ENCODE measurements around the gene CDKL5. TPM values are rescaled to one million over a fixed set of nuclear protein-coding genes. Genes with fewer than 3 reads are reported as not detected.
"Not testable (repeated sequence)": the region's sequence is repeated elsewhere in the genome, so short reads cannot be mapped to it uniquely, and the experiment has no call there.

Gene CDKL5
- polyA plus RNA-seq, 2 donors, result 1.5 to 1.6 TPM

DNA sequence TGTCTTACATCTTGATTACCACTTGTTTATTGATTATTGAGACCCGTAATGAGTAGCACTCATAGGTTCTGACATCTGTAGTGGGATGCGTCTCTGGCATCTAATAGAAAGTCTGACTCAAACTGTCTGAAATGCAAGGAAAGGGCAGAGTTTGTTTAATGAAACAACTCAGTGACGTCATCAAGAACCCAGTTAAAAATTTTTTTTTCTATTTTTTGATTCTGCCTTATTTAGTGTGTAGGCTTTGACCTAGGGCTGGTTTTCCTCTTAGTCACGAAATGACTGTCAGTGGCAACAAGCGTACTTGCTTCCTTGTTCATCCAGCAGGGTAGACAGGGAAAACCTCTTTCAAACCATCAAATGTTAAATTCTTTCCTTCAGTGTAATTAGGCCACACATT lies 3.1 kb upstream of the CDKL5 start:
- Histone ChIP-seq H3K4me1 (ENCODE audit: control insufficient read depth in 2 of 2, insufficient read depth in 2 of 2, low read length in 1 of 2) (no peaks in the 10 kb centered on the region), H3K27ac (ENCODE audit: low read depth in 2 of 2, low read length in 1 of 2) (no peak overlapping the region), H3K4me3 (ENCODE audit: low read depth in 1 of 2, low read length in 2 of 2) (no peak overlapping the region), H3K9me3 (ENCODE audit: control insufficient read depth in 2 of 2, insufficient read depth in 1 of 2, low read depth in 1 of 2, low read length in 1 of 2) (no peaks in the 10 kb centered on the region), H3K27me3 (ENCODE audit: control insufficient read depth in 1 of 2, insufficient read depth in 2 of 2, low read length in 2 of 2) (peaks cover 0 to 7% of the 10 kb centered on the region in 2 donors), H3K36me3 (ENCODE audit: control insufficient read depth in 2 of 2, insufficient read depth in 2 of 2, low read length in 1 of 2) (no peaks in the 10 kb centered on the region)
- 74 to 78% methylated on average over 5 of the region's 5 CpGs for WGBS, 2 donors

DNA sequence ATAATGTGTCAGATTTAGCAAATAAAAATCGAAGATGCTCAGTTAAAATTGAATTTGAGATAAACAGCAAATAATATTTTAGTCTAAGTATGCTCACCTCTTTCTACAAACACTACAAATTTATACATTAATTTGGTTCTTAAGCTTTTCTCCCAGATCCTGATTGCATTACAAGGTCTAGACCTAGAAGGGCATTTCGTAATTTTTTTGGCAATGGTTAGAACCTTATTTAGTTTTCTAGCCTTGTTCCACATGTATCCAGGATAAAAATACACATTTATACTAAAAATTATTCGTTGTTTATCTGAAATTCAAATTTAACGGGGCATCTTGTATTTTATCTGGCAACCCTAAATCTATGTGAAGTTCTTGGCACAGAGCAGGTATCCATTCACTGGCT lies 2.5 kb upstream of the CDKL5 start:
- Histone ChIP-seq H3K4me3 (ENCODE audit: low read depth in 1 of 2, low read length in 2 of 2) (no peak overlapping the region), H3K27ac (ENCODE audit: low read depth in 2 of 2, low read length in 1 of 2) (no peak overlapping the region), H3K9me3 (ENCODE audit: control insufficient read depth in 2 of 2, insufficient read depth in 1 of 2, low read depth in 1 of 2, low read length in 1 of 2) (no peaks in the 10 kb centered on the region), H3K4me1 (ENCODE audit: control insufficient read depth in 2 of 2, insufficient read depth in 2 of 2, low read length in 1 of 2) (no peaks in the 10 kb centered on the region), H3K27me3 (ENCODE audit: control insufficient read depth in 1 of 2, insufficient read depth in 2 of 2, low read length in 2 of 2) (peaks cover 0 to 7% of the 10 kb centered on the region in 2 donors), H3K36me3 (ENCODE audit: control insufficient read depth in 2 of 2, insufficient read depth in 2 of 2, low read length in 1 of 2) (no peaks in the 10 kb centered on the region)
- WGBS, 2 donors, result 72 to 84% methylated on average over 4 of the region's 4 CpGs

DNA sequence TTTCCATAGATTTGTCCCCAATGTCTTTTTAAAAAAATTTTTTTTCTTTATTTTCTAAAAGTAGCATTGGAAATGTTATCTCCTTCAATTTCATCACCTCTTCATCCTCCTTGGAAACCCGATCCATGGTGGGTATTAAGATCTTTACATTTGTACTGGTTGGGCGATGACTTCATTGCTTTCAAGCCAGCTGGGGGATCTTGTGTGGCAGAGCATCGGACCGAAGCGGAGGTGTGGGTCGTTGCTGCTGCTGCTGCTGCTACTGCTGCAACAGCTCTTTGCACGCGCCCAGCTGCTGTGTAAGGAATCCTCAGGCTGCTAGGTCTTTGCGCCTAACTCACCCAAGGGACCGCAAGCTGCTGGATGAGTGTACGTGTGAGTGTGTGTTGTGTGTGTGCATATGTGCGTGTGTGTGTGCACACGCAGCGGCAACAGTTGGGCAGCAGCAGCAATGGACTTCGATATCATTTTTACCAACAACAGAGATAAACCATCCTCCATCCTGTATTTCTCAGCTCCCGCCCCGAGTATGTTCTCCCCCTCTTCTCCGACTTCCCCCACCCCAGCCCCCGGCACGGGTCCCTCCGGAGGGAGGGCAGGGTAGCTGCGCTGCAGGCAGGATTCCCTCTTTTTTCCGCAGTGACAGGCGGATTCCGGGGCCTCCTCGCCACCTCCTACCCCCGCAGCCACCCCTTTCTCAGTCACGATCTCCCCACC lies 768 bp upstream of the CDKL5 start:
- Histone ChIP-seq H3K4me3 (ENCODE audit: low read depth in 1 of 2, low read length in 2 of 2) (peak overlapping the region; percentile 47 to 60), H3K9me3 (ENCODE audit: control insufficient read depth in 2 of 2, insufficient read depth in 1 of 2, low read depth in 1 of 2, low read length in 1 of 2) (no peaks in the 10 kb centered on the region), H3K27me3 (ENCODE audit: control insufficient read depth in 1 of 2, insufficient read depth in 2 of 2, low read length in 2 of 2) (peaks cover 0 to 3% of the 10 kb centered on the region in 2 donors), H3K27ac (ENCODE audit: low read depth in 2 of 2, low read length in 1 of 2) (peak overlapping the region in 1 of 2 donors; percentile 28), H3K36me3 (ENCODE audit: control insufficient read depth in 2 of 2, insufficient read depth in 2 of 2, low read length in 1 of 2) (no peaks in the 10 kb centered on the region), H3K4me1 (ENCODE audit: control insufficient read depth in 2 of 2, insufficient read depth in 2 of 2, low read length in 1 of 2) (no peaks in the 10 kb centered on the region)
- WGBS, 2 donors, result 1 to 16% methylated on average over 28 of the region's 28 CpGs

DNA sequence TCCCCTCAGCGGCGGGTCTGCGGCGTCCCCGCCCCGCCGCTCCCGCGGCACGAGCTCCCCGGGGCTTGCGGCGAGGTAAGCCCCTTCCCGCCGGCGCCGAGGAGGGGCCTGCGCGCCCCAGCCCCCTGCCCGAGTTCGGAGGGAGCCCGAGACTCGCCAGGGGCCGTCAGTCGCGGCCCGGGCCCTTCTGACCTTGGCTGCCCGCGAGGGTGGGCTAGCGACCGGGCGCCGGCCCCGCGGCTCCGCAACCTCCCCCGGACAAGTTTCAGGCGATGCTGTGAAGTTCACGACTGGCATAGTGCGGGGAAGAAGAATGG lies 554 bp downstream of the CDKL5 start:
- no peaks in the 10 kb centered on the region for H3K9me3 ChIP-seq (ENCODE audit: control insufficient read depth in 2 of 2, insufficient read depth in 1 of 2, low read depth in 1 of 2, low read length in 1 of 2)
- no peaks in the 10 kb centered on the region for H3K4me1 ChIP-seq (ENCODE audit: control insufficient read depth in 2 of 2, insufficient read depth in 2 of 2, low read length in 1 of 2)
- peak overlapping the region; percentile 74 to 82 for H3K4me3 ChIP-seq (ENCODE audit: low read depth in 1 of 2, low read length in 2 of 2)
- peak overlapping the region; percentile 84 to 85 for H3K27ac ChIP-seq (ENCODE audit: low read depth in 2 of 2, low read length in 1 of 2)
- 0 to 27% methylated on average over 26 to 40 of the region's 40 CpGs for WGBS, 2 donors
- H3K27me3 ChIP-seq (ENCODE audit: control insufficient read depth in 1 of 2, insufficient read depth in 2 of 2, low read length in 2 of 2), result peaks cover 0 to 3% of the 10 kb centered on the region in 2 donors
- H3K36me3 ChIP-seq (ENCODE audit: control insufficient read depth in 2 of 2, insufficient read depth in 2 of 2, low read length in 1 of 2), result no peaks in the 10 kb centered on the region

DNA sequence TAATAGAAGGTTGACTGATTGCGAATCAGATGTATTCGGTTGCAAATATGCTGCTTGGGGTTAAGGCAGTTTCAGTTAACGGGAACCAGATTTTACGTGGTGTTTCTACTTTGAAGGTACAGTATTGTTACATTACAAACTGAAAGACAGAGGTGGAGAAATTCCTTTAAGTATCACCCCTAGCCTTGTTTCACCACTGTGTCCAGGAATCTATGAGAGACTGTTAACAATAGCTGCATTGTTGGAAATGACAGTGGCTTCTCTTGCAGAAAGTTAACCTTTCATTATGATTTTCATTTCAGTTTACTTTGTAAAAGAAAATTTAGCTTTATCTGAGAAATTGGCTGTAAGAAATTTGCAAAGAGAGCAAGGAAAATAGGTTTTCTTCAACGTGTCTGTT lies 2.6 kb downstream of the CDKL5 start:
- Histone ChIP-seq H3K4me3 (ENCODE audit: low read depth in 1 of 2, low read length in 2 of 2) (no peak overlapping the region), H3K27ac (ENCODE audit: low read depth in 2 of 2, low read length in 1 of 2) (no peak overlapping the region), H3K36me3 (ENCODE audit: control insufficient read depth in 2 of 2, insufficient read depth in 2 of 2, low read length in 1 of 2) (no peaks in the 10 kb centered on the region), H3K4me1 (ENCODE audit: control insufficient read depth in 2 of 2, insufficient read depth in 2 of 2, low read length in 1 of 2) (no peaks in the 10 kb centered on the region), H3K27me3 (ENCODE audit: control insufficient read depth in 1 of 2, insufficient read depth in 2 of 2, low read length in 2 of 2) (no peaks in the 10 kb centered on the region), H3K9me3 (ENCODE audit: control insufficient read depth in 2 of 2, insufficient read depth in 1 of 2, low read depth in 1 of 2, low read length in 1 of 2) (no peaks in the 10 kb centered on the region)
- 60 to 91% methylated on average over 5 of the region's 5 CpGs for WGBS, 2 donors

DNA sequence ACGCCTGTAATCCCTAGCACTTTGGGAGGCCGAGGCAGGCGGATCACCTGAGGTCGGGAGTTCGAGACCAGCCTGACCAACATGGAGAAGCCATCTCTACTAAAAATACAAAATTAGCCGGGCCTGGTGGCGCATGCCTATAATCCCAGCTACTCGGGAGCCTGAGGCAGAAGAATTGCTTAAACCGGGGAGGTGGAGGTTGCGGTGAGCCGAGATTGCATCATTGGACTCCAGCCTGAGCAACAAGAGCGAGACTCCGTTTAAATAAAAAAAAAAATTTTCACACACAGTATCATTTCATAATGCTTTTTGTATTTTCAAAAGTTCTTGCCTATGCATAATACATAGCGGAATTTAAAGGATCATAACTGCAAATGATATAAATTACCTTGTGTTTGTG lies 7.9 kb downstream of the CDKL5 start:
- H3K9me3 ChIP-seq (ENCODE audit: control insufficient read depth in 2 of 2, insufficient read depth in 1 of 2, low read depth in 1 of 2, low read length in 1 of 2); H3K4me3 ChIP-seq (ENCODE audit: low read depth in 1 of 2, low read length in 2 of 2); H3K4me1 ChIP-seq (ENCODE audit: control insufficient read depth in 2 of 2, insufficient read depth in 2 of 2, low read length in 1 of 2); H3K36me3 ChIP-seq (ENCODE audit: control insufficient read depth in 2 of 2, insufficient read depth in 2 of 2, low read length in 1 of 2); H3K27ac ChIP-seq (ENCODE audit: low read depth in 2 of 2, low read length in 1 of 2); H3K27me3 ChIP-seq (ENCODE audit: control insufficient read depth in 1 of 2, insufficient read depth in 2 of 2, low read length in 2 of 2): not testable (repeated sequence)
- WGBS, 2 donors, result 93 to 95% methylated on average over 14 of the region's 14 CpGs

DNA sequence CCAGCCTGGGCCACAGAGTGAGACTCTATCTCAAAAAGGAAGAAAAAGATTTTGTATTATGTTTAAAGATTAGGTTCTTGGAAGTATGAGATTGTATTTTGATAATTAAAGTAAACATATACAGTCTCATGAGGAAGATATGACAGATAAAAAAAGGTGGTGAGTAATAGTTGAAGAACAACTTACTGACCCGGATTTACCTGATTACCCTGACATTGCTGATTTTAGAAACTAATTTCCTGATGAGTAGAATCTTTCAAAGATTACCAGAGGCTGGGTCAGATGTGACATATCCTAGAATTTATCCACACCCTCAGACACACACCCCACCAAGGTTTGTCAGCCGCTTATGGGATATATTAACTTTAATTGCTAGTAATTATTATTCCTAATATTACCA lies 9.5 kb downstream of the CDKL5 start:
- Histone ChIP-seq H3K27me3 (ENCODE audit: control insufficient read depth in 1 of 2, insufficient read depth in 2 of 2, low read length in 2 of 2) (no peaks in the 10 kb centered on the region), H3K27ac (ENCODE audit: low read depth in 2 of 2, low read length in 1 of 2) (no peak overlapping the region), H3K9me3 (ENCODE audit: control insufficient read depth in 2 of 2, insufficient read depth in 1 of 2, low read depth in 1 of 2, low read length in 1 of 2) (no peaks in the 10 kb centered on the region), H3K36me3 (ENCODE audit: control insufficient read depth in 2 of 2, insufficient read depth in 2 of 2, low read length in 1 of 2) (no peaks in the 10 kb centered on the region), H3K4me3 (ENCODE audit: low read depth in 1 of 2, low read length in 2 of 2) (no peak overlapping the region), H3K4me1 (ENCODE audit: control insufficient read depth in 2 of 2, insufficient read depth in 2 of 2, low read length in 1 of 2) (no peaks in the 10 kb centered on the region)
- 69 to 76% methylated on average over 2 of the region's 2 CpGs for WGBS, 2 donors

DNA sequence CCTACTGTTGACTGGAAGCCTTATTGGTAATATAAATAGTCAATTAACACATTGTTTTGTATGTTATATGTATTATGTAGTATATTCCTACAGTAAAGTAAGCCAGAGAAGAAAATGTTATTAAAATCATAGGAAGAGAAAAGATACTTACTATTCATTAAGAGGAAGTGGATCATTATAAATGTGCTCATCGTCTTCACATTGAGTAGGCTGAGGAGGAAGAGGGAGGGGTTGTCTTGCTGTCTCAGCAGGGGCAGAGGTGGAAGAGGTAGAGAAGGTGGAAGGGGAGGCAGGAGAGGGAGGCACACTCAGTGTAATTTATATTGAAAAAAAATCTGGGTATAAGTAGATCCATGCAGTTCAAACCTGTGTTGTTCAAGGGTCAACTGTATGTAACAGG lies 10.6 kb downstream of the CDKL5 start:
- Histone ChIP-seq H3K9me3 (ENCODE audit: control insufficient read depth in 2 of 2, insufficient read depth in 1 of 2, low read depth in 1 of 2, low read length in 1 of 2) (no peaks in the 10 kb centered on the region), H3K36me3 (ENCODE audit: control insufficient read depth in 2 of 2, insufficient read depth in 2 of 2, low read length in 1 of 2) (no peaks in the 10 kb centered on the region), H3K4me1 (ENCODE audit: control insufficient read depth in 2 of 2, insufficient read depth in 2 of 2, low read length in 1 of 2) (no peaks in the 10 kb centered on the region), H3K4me3 (ENCODE audit: low read depth in 1 of 2, low read length in 2 of 2) (no peak overlapping the region), H3K27ac (ENCODE audit: low read depth in 2 of 2, low read length in 1 of 2) (peak overlapping the region in 1 of 2 donors; percentile 13), H3K27me3 (ENCODE audit: control insufficient read depth in 1 of 2, insufficient read depth in 2 of 2, low read length in 2 of 2) (no peaks in the 10 kb centered on the region)
- WGBS, 2 donors, result 81 to 82% methylated on average over 1 of the region's 1 CpG

DNA sequence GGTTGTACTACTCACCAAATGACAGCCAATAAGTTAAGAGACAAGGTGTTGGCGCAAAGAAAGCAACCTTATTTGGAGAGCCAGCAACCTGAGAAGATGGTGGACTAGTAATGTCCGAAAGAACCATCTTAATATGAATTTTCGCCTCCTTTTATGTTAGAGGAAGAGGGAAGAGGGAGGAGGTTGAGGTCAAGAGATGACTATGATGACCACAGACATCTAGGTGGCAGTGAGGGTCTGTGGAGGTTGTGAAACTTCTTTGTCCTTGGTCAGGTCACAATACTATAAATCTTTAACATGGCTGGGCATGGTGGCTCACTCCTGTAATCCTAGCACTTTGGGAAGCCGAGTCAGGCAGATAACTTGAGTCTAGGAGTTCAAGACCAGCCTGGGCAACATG lies 15.4 kb downstream of the CDKL5 start:
- no peak overlapping the region for H3K4me3 ChIP-seq (ENCODE audit: low read depth in 1 of 2, low read length in 2 of 2)
- H3K9me3 ChIP-seq (ENCODE audit: control insufficient read depth in 2 of 2, insufficient read depth in 1 of 2, low read depth in 1 of 2, low read length in 1 of 2), result no peaks in the 10 kb centered on the region
- H3K27ac ChIP-seq (ENCODE audit: low read depth in 2 of 2, low read length in 1 of 2), result no peak overlapping the region
- 82 to 93% methylated on average over 4 of the region's 4 CpGs for WGBS, 2 donors
- no peaks in the 10 kb centered on the region for H3K36me3 ChIP-seq (ENCODE audit: control insufficient read depth in 2 of 2, insufficient read depth in 2 of 2, low read length in 1 of 2)
- H3K4me1 ChIP-seq (ENCODE audit: control insufficient read depth in 2 of 2, insufficient read depth in 2 of 2, low read length in 1 of 2), result no peaks in the 10 kb centered on the region
- H3K27me3 ChIP-seq (ENCODE audit: control insufficient read depth in 1 of 2, insufficient read depth in 2 of 2, low read length in 2 of 2), result no peaks in the 10 kb centered on the region

DNA sequence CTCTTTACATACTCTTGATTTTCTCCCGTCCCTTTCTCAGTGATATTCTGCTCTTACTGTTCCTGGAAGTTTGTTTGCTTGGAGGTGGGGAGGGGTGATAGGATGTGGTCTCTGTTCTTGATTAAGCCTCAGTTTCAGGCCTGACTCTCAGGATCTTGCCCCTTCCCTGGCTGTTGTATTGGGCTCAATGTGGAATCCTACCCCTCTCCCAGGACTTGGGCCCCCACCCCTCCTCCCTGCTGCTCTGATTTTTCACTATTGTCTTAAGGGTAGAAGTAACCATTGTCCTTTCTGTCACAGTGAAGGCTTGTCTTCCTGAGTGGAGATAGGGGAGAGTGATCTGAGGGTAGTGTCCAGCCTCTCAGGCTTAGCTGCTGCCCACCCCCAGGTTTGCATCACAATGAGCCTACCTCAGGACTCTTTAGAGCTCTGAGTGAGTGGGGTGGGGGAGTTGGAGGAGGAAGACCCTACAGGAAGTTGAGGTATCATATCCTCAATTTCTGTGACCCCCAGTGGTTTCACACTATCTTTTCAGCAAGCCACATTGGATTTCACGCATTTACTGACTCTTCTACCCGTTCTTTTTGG lies 16.5 kb downstream of the CDKL5 start:
- Histone ChIP-seq H3K9me3 (ENCODE audit: control insufficient read depth in 2 of 2, insufficient read depth in 1 of 2, low read depth in 1 of 2, low read length in 1 of 2) (no peaks in the 10 kb centered on the region), H3K27me3 (ENCODE audit: control insufficient read depth in 1 of 2, insufficient read depth in 2 of 2, low read length in 2 of 2) (no peaks in the 10 kb centered on the region), H3K27ac (ENCODE audit: low read depth in 2 of 2, low read length in 1 of 2) (no peak overlapping the region), H3K4me1 (ENCODE audit: control insufficient read depth in 2 of 2, insufficient read depth in 2 of 2, low read length in 1 of 2) (no peaks in the 10 kb centered on the region), H3K4me3 (ENCODE audit: low read depth in 1 of 2, low read length in 2 of 2) (no peak overlapping the region), H3K36me3 (ENCODE audit: control insufficient read depth in 2 of 2, insufficient read depth in 2 of 2, low read length in 1 of 2) (no peaks in the 10 kb centered on the region)
- 83 to 92% methylated on average over 3 of the region's 3 CpGs for WGBS, 2 donors
